NCI-H524 (cell line): Measurements from ENCODE around the gene EIF4H.
"Not testable (repeated sequence)": the region's sequence is repeated elsewhere in the genome, so short reads cannot be mapped to it uniquely, and the experiment has no call there.

Source experiments
- DNase-seq, 2 experiments: peaks; one replicate each; lab custom pipeline; 2025; lab: John Stamatoyannopoulos, UW

Gene EIF4H

DNA sequence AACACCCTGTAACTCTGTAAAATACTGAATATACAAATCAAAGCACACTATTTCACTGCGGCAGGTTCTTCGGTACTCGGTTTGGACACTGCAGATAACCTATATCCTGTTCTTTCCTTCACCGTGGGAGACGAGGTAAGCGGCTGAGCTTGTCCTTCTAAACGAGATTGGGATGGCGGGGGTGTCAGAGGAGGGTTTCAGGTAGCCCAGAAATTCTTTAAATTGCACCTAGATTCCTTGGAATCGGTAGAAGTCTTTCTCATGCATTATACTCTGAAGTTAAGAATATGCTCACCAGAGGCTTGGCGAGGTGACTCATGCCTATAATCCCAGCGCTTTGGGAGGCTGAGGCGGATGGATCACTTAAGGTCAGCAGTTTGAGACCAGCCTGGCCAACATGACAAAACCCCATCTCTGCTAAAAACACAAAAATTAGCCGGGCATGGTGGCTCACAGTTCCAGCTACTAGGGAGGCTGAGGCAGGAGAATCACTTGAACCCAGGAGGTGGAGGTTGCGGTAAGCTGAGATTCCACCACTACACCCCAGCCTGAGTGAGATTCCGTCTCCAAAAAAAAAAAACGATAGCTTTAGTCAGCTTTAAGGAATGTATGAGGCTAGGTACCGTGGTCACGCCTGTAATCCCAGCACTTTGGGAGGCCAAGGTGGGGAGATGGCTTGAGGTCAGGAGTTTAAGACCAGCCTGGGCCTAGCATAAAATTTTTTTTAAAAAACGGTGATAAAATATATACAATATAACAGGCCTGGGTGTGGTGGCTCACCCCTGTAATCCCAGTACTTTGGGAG, 25.6 kb downstream of the EIF4H start:
- no peak for DNase-seq

DNA sequence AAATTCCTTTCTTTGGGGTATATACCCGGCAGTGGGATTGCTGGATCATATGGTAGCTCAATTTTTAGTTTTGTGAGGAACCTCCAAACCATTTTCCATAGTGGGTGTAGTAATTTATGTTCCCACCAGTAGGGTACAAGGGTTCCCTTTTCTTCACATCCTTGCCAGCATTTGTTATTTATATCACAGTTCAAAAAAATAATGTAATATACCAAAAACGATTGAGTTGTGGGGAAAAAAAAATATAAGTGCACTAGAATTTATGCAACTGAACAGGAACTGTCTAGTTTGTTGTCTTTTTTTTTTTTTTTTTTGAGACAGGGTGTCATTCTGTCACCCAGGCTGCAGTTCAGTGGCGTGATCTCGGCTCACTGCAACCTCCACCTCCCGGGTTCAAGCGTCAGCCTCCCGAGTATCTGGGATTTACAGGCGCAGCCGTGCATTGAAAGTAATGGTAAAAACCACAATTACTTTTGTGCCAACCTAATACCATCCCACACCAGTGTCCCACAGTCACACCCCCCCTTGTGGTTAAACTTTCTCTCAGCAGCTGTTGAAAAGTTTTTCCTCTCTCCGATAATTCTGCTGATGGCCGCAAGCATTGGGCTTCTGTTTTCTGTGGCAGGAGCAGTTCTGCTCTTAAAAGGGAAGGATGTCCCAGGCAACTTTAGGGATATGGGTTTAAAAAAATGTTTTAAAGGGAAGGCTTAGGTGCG, 28.8 kb downstream of the EIF4H start:
- DNase-seq = peak; percentile 16 to 46

DNA sequence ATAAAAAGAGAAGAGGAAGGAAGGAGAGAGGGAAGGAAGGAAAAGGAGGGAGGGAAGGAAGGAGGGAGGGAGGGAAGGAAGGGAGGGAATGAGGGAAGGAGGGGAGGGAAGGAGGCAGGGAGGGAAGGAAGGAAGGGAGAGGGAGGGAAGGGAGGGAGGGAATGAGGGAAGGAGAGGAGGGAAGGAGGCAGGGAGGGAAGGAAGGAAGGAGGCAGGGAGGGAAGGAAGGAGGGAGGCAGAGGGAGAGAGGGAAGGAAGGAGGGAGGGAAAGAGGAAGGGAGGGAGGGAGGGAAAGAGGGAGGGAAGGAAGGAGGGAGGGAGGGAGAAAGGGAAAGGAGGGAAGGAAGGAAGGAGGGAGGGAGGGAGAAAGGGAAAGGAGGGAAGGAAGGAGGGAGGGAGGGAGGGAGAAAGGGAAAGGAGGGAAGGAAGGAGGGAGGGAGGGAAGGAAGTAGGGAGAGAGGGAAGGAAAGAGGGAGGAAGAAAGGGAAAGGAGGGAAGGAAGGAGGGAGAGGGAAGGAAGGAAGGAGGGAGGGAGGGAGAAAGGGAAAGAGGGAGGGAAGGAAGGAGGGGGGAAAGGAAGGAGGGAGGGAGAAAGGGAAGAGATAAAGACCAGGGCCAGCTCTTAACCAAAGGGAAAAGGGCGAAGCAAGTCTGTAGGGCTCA, 29.9 kb downstream of the EIF4H start:
- DNase-seq = no peak

DNA sequence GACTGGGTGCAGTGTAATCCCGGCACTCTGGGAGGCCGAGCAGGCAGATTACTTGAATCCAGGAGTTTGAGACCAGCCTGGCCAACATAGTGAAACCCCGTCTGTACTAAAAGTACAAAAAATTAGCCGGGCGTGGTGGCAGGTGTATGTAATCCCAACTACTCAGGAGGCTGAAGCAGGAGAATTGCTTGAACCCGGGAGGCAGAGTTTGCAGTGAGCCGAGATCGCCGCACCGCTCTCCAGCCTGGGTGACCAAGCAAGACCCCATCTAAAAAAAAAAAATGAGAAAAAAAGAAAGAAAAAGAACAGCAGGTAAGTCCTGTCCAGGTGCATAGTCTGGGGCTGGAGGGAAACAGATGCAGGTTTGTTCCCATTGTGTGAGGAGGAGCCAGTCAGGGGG, 31.9 kb downstream of the EIF4H start:
- not testable (repeated sequence) for DNase-seq

DNA sequence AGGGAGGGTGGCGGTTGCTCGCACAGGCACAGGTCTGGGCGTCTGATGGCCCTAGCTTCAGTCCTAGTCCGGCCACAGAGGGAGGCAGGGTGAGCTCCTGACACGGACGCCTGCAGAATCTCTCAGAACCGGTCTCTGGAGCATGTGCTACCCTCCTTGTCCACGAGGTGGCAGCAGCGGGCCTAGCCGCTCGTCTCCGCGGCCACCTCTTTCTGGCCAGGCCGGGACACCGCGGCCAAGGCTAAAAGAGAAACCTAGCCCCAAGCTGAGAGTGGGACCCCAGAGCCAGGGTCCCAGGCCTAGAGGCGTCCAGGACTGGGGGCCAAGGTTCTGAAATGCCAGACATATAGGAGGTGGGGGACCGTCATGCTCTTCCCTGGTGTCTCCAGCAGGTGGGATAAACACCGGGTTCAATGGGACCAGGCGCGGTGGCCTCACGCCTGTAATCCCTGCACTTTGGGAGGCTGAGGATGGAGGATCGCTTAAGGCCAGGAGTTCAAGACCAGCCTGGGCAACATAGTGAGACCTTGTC, 32.5 kb downstream of the EIF4H start:
- peak; percentile 37 to 51 for DNase-seq

DNA sequence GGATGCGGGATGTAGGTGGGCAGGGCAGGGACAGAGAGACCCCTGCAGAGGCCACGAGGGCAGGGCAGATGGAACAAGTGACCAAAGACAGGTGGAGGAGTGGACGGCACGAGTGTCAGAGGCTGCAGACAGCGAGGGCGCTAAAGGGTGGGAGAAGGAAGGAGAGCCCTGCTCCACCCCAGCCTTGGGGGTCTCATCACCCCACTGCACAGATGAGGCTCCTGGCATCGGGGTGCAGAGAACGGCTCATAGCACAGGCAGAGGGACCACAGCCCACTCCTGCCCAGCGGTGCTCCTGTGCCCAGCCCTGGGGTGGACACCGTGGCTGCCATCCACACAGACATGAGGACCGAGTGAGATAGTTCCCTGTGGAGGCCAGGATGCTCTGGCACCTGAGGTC, 33.4 kb downstream of the EIF4H start:
- no peak for DNase-seq

DNA sequence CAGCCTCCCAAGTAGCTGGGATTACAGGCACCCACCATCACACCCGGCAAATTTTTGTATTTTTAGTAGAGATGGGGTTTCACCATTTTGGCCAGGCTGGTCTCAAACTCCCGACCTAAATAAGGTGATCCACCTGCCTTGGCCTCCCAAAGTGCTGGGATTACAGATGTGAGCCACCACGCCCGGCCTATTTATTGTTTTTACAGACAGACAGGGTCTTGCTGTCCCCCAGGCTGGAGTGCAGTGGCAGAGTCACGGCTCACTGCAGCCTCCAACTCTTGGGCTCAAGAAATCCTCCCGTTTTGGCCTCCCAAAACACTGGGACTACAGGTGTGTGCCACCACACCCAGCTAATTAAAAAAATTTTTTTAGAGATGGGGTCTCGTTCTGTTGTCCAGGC, 34.1 kb downstream of the EIF4H start:
- not testable (repeated sequence) for DNase-seq

DNA sequence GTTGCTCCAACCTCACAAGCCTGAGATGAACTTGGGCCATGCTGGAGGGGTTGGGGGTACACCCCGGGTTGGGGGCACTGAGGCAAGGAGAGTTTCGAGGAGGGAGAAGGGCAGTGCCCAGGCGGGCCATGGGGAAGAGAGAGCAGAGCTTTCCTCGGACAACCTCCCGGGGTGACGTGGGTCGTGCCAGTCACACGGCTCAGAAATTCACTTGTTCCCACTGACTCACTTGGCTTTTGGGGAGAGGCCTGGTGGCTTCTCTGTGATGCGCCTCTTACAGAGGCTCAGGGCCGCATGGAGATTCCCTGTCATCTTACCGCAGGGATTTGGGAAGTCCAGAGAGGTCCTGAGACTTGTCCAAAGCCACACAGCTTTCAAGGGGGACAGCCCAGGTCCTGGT, 38.5 kb downstream of the EIF4H start:
- DNase-seq = no peak

DNA sequence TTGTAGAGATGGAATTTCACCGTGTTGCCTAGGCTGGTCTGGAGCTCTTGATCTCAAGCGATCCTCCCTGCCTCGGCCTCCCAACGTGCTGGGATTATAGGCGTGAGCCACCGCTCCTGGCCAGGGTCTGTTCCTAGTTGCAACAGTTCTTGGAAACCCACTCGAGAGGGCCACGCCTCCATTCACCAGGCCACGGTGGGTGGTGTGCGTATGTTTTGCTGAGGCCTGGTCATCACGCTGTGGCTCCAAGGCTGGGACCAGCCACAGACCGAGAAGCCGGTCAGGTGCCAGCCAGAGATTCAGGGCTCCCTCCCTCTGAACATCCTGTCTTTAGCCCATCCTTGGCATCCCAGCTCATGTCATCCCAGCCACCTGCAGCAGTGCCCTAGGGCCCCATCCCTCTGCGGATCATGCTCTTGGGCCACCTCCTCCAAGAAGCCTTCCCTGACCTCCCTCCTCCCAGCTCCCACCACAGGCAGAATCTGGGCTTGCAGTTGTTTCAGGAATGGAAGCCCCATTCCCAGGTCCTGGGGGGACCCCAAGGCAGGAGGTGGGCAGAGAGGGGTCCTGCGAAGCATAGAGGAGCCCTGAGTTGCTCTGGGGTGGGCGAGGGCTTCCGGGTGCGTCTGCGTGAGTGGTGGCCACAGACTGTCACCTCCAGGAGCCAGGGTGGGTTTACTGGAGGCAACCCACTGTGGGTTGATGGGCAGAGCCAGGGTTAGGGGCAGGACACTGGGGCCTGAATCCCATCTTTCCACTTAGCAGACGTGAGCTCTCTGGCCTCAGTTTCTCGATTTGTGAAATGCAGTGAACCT, 40.9 kb downstream of the EIF4H start:
- DNase-seq = no peak

DNA sequence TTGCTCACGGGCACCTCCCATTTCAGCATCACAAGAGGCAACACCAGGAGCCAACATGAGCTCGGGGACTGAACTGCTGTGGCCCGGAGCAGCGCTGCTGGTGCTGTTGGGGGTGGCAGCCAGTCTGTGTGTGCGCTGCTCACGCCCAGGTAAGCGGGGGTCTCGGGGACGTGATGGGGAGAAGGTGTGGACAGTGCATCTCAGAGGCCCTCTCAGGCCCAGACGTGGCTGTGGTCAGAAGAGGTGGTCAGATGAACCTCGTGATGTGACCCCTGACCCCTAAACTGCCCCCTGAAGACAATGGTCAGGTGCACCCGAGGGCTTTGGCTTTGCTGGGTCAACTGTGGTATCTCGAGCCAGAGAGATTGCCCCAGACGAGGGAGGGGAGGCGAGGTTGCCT, 41.8 kb downstream of the EIF4H start:
- no peak for DNase-seq

DNA sequence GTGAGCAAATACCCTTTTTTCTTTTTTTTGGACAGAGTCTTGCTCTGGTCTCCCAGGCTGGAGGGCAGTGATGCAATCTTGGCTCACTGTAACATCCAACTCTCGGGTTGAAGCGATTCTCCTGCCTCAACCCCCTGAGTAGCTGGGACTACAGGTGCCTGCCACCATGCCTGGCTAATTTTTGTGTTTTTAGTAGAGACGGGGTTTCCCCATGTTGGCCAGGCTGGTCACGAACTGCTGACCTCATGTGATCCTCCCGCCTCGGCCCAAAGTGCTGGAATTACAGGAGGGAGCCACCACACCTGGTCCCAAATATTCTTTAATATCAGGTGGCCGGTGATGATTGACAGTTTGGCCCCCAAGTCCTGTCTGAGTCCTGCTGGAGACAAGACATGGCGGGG, 42.2 kb downstream of the EIF4H start:
- no peak for DNase-seq

DNA sequence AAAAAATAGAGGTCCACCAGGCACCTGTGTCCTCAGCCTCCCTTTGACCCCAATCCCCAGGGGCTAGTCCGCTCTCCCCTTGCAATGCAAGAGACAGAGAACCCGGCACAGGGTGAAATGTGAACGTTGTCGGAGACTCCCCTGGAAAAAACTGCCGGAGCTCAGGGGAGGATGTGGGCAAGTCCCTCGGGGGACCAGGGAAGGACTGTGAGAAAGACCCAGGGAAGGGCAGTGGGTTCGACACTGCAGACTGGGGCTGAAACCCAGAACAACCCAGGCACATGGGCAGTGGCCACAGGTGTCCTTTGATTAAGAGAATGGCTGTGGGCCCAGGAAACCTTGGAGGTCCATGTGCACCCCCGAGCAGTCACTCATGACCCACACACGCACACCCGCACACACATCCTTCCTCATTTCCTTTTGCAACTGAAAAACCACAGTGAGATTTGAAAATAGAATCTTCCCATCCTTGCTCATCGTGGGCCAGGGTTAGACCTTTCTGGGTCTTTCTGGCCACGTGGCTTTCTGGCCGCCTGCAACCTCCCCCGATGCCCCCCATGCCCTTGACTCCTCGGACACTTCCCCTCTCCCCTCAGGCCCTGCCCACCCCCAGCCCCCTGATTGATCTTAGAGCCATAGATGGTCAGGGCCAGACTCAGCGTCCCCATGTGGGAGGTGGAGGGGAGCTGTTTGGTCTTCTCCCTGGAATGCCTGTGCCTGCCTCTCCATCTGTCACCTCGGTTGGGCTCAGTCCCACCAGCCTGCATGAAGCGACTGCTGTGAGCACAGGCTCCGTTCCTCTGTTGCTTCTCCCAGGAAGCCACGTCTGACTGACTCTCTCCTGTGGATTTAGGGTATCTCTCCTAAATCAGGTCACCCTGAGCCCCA, 43.5 kb downstream of the EIF4H start:
- DNase-seq = peak in 1 of 2 experiments; percentile 19

DNA sequence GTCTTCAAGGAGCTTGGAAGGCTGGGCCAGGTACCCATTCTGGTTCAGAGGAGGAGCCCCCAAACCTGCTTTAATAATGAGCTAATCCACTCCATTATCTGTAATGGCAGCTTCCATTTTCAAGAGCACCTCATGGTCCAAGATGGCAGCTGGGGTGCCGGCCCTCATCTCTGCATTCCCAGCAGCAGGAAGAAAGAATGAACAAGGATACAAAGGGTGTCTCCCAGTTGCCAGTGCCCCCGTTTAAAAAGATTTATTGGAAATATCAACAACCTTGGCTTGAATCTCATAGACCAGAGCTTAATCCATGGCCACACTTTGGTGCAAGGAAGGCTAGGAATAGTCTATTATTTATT, 44.2 kb downstream of the EIF4H start:
- no peak for DNase-seq

DNA sequence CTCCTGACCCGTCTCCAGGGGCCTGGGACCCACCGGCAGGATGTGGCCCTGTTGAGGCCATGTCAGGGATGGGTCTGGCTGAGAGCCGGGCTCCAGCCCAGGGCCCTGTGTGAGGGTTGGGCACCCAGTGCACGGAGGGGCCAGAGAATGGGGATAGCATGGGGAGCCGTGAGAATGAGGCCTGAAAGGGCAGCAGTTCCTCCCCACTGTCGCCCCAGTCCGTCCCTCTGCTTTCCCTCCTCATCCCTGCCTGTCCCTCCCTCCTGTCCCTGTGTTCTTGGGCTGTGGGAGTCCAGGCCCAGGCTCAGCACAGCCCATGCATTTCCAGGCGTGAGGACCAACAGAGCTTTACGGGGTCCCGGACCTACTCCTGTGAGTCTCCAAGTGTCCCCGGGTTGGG, 45.3 kb downstream of the EIF4H start:
- no peak for DNase-seq

DNA sequence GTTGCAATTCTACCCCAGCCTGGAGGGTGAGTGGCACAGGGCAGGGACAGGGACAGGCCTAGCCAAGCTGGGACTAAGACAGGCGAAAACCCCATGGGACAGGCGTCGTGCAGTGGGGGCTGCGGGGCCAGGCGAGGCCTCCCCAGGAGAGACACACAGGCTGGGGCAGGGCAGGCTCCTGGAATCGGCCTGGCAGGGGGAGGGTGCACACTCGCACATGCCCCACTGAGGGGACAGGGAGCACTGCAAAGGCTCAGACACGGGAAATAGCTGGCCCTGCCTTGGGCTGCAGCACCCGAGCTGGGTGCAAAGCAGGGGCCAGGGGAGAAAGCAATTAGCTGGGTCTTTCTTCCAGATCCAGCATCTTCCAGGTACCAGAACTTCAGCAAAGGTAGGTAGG, 46.1 kb downstream of the EIF4H start:
- no peak for DNase-seq

DNA sequence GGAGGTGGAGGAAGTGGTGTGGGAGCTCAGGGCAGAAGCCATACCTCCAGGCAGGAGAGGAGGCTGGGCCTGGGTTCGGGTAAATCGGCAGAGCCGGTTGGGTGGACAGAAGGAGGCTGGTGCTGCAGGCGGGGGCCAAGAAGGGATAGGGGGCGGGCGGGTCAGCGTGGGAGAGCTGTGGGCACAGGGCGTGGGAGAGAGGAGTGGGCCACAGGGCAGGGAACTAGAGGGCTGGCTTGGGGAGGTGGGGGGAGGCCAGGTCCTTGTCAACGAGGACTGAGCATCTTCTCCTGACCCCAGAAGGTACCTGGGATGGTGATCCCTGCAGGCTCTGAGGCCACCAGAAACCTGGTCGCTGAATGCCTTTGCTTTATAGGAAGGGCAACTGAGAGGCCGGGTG, 47.6 kb downstream of the EIF4H start:
- no peak for DNase-seq

DNA sequence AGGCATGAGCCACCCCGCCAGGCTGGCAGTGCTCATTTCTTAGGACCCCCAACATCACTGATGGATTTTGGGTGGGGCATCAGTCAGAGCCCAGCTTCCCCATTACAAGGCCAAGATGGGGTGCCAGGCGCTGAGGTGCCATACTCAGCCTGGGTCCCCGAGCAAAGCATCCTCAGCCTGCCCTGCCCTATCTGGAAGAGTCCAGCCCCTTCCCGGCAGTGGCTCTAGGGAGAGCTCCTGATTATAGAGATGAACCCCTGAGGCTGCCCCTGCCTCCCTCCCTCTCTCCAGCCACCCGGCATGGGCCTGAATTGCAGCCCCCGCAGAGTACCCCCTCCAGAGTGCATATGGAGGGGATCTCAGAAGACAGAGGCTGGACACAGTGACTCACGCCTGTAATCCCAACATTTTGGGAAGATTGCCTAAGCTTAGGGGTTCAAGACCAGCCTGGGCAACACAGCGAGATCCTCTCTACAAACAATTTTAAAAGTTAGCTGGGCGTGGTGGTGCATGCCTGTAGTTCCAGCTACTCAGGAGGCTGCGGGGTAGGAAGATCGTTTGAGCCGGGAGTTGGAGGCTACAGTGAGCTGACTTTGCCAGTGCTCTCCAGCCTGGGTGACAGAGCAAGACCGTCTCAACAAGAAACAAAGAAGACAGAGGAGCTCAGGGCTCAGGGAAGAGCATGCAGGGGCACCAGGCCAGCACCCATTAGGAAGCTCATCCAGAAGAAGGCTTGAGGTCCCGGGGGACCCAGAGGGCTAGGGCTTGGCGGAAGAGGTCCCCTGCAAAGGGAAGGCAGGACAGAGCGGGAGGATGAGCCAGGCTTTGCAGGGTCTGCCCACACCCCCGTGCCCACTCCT, 48.9 kb downstream of the EIF4H start:
- DNase-seq = no peak

DNA sequence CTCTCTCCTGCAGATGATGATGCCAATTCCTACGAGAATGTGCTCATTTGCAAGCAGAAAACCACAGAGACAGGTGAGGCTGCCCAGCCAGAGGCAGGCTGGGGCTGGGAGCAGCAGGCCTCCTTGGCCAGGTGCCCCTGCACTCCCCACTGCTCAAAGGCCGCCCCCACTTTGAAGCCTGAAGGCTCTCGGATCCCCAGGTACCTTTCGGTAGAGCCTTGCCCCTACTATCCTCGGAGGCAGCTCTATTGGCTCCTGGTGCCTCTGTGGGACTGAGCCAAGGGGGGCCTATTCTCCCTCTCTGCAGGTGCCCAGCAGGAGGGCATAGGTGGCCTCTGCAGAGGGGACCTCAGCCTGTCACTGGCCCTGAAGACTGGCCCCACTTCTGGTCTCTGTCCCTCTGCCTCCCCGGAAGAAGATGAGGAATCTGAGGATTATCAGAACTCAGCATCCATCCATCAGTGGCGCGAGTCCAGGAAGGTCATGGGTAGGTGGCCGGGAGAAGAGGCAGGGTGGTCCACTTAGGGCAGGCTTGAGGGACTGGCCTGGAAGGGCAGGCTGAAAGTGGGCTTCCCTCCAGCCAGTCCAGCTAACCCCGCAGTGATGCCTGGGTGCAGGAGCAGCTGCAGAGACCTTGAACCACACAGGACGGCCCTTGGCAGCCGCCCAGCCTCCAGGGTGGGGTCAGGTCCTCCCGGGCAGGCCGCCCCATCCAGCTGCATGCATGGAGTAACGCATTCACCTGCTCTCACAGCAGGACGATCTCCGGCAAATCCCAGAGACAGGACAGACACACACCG, 49.8 kb downstream of the EIF4H start:
- DNase-seq = no peak

DNA sequence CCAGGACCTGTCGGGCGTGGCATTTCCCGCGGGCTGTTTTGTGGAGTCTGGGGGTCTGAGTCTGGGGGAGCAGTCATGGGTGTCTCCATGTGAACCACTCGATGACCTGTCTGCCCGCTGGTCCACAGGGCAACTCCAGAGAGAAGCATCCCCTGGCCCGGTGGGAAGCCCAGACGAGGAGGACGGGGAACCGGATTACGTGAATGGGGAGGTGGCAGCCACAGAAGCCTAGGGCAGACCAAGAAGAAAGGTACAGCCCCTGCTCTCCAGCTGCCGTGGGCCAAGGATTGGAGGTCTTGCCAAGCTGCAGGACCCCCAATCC, 50.3 kb downstream of the EIF4H start:
- no peak for DNase-seq
